HCT116 (cell line): ENCODE measurements around the gene CTNNA2. TPM values are rescaled to one million over a fixed set of nuclear protein-coding genes. Genes with fewer than 3 reads are reported as not detected.

ENCODE experiments used
- ATAC-seq: fragments of 200-7000 bp; cut with Tn5 transposase; 2 replicates; pipeline ENCODE4 v1.9.1; 2020; ENCODE audit warnings: mild to moderate bottlenecking, moderate library complexity
- BruUV-seq: library from RNA; stranded (reverse); fragments of 400-500 nt; replicated peaks from 2 replicates; lab custom pipeline; 2021; lab: Mats Ljungman, UMichigan
- CTCF ChIA-PET: fragments of 300-600 bp; sonication (Branson Sonifier 250); formaldehyde crosslinking; loops from one replicate; lab custom pipeline; 2021; ENCODE audit warnings: antibody characterized with exemption; lab: Charles Lee
- POLR2A ChIA-PET: fragments of 300-600, 350-600 bp; sonication (Branson Sonifier 250); formaldehyde crosslinking; loops from one replicate; lab custom pipeline; 2021; ENCODE audit warnings: antibody characterized with exemption; lab: Charles Lee
- RAD21 ChIA-PET, 2 experiments: fragments of 300-600 bp; sonication (Branson Sonifier 250); formaldehyde crosslinking; loops; one replicate each; lab custom pipeline; 2023; ENCODE audit warnings: low total read pairs in 2 of 2; ENCODE audit not compliant: uncharacterized antibody in 2 of 2, unreplicated experiment in 2 of 2, low non-redundant PET in 1 of 2; lab: Charles Lee
- DNase-seq: peaks from one replicate; pipeline ENCODE4 v3.0.0-alpha.2; 2010; ENCODE audit warnings: low read depth, low spot score
- H2AFZ ChIP-seq: fragments of 200-600 bp; shearing (Covaris generic), sonication (generic); 2 replicates; pipeline ENCODE4 v1.6.1; 2017; ENCODE audit warnings: low read depth, mixed run types, mixed read lengths, antibody characterized with exemption, low read length; ENCODE audit not compliant: poor library complexity, severe bottlenecking
- H3K27ac ChIP-seq: 2 replicates; pipeline ENCODE4 v1.5.1; 2012; ENCODE audit warnings: low read depth, low read length
- H3K27me3 ChIP-seq: fragments of 200-600 bp; sonication (generic); 2 replicates; pipeline ENCODE4 v1.6.1; 2016; ENCODE audit warnings: mixed run types, low read length, mixed read lengths; ENCODE audit not compliant: insufficient read depth
- H3K36me3 ChIP-seq, 2 experiments: fragments of 200-500 bp in 1 of 2; fragments of 200-600 bp in 1 of 2; sonication (Bioruptor generic) in 1 of 2; sonication (generic) in 1 of 2; 2 replicates each; pipeline versions ENCODE4 v1.5.1 to v1.6.1; 2014 to 2016; ENCODE audit warnings: low read length in 2 of 2, inconsistent platforms in 1 of 2, mixed read lengths in 1 of 2, mixed run types in 1 of 2; ENCODE audit not compliant: insufficient read depth in 2 of 2, control insufficient read depth in 1 of 2
- H3K4me1 ChIP-seq, 2 experiments: fragments of 200-600 bp in 1 of 2; sonication (generic) in 1 of 2; 2 replicates each; pipeline versions ENCODE4 v1.5.1 to v1.6.1; 2012 to 2017; ENCODE audit warnings: low read length in 2 of 2, inconsistent platforms in 1 of 2, mild to moderate bottlenecking in 1 of 2, mixed read lengths in 1 of 2, mixed run types in 1 of 2, moderate library complexity in 1 of 2; ENCODE audit not compliant: insufficient read depth in 2 of 2, control insufficient read depth in 1 of 2
- H3K4me2 ChIP-seq: fragments of 200-600 bp; sonication (generic); 2 replicates; pipeline ENCODE4 v1.6.1; 2017; ENCODE audit warnings: mixed run types, low read length, mixed read lengths
- H3K4me3 ChIP-seq, 2 experiments: fragments of 200-600 bp in 1 of 2; sonication (generic) in 1 of 2; replicated peaks in 1 of 2; 2 replicates each; pipeline ENCODE4 v1.5.1; 2011 to 2016; ENCODE audit warnings: low read length in 2 of 2, control low read depth in 1 of 2, low read depth in 1 of 2, mild to moderate bottlenecking in 1 of 2, mixed read lengths in 1 of 2, mixed run types in 1 of 2
- H3K79me2 ChIP-seq: fragments of 200-600 bp; sonication (generic); 2 replicates; pipeline ENCODE4 v1.6.1; 2017; ENCODE audit warnings: mild to moderate bottlenecking, mixed run types, low read length, moderate library complexity, mixed read lengths; ENCODE audit not compliant: insufficient read depth
- H3K9ac ChIP-seq: fragments of 200-600 bp; sonication (generic); 2 replicates; pipeline ENCODE4 v1.6.1; 2016; ENCODE audit warnings: low read length, mixed read lengths
- H3K9me2 ChIP-seq: fragments of 200-600 bp; sonication (generic), shearing (Covaris generic); 2 replicates; pipeline ENCODE4 v1.6.1; 2017; ENCODE audit warnings: mixed run types, mild to moderate bottlenecking, moderate library complexity; ENCODE audit not compliant: insufficient read depth
- H3K9me3 ChIP-seq, 2 experiments: fragments of 200-500 bp in 1 of 2; fragments of 200-600 bp in 1 of 2; sonication (Bioruptor generic) in 1 of 2; sonication (generic) in 1 of 2; 2 replicates each; pipeline ENCODE4 v1.6.1; 2014 to 2017; ENCODE audit warnings: low read length in 2 of 2, mixed read lengths in 2 of 2, inconsistent platforms in 1 of 2, low read depth in 1 of 2, mild to moderate bottlenecking in 1 of 2, mixed run types in 1 of 2, moderate library complexity in 1 of 2; ENCODE audit not compliant: control insufficient read depth in 1 of 2, insufficient read depth in 1 of 2
- H4K20me1 ChIP-seq: fragments of 200-600 bp; sonication (generic), shearing (Covaris generic); 2 replicates; pipeline ENCODE4 v1.6.1; 2017; ENCODE audit warnings: mixed run types, mild to moderate bottlenecking, moderate library complexity; ENCODE audit not compliant: insufficient read depth
- CBX3 ChIP-seq: IDR thresholded peaks from 2 replicates; pipeline ENCODE4 v1.6.1; 2012; ENCODE audit warnings: low read depth
- CEBPB ChIP-seq: IDR thresholded peaks from 2 replicates; pipeline ENCODE4 v1.6.1; 2012; ENCODE audit warnings: low read depth
- EGR1 ChIP-seq: IDR thresholded peaks from 2 replicates; pipeline ENCODE4 v1.6.1; 2012; ENCODE audit warnings: low read depth
- EZH2 ChIP-seq: fragments of 200-600 bp; sonication (generic); IDR thresholded peaks from 2 replicates; pipeline ENCODE4 v1.6.1; 2017; ENCODE audit warnings: antibody characterized with exemption, mixed run types
- FOSL1 ChIP-seq: IDR thresholded peaks from 2 replicates; pipeline ENCODE4 v1.6.1; 2012; ENCODE audit warnings: low read depth
- RAD21 ChIP-seq: IDR thresholded peaks from 2 replicates; pipeline ENCODE4 v1.6.1; 2012; ENCODE audit warnings: low read depth, mild to moderate bottlenecking
- SP1 ChIP-seq: IDR thresholded peaks from 2 replicates; pipeline ENCODE4 v1.6.1; 2012; ENCODE audit warnings: low read depth
- SRF ChIP-seq: IDR thresholded peaks from 2 replicates; pipeline ENCODE4 v1.6.1; 2012; ENCODE audit warnings: low read depth
- intact Hi-C: fragments of 100-400 bp; cut with micrococcal nuclease; formaldehyde crosslinking; loops from 2 replicates; pipeline ENCODE4 v1.10.0; 2022
- total RNA-seq: library from RNA; stranded (reverse); gene quantifications from one replicate; pipeline ENCODE4 v1.2.1, GENCODE V29; 2021; ENCODE audit not compliant: unreplicated experiment
- TF ChIP-seq, protein P1 (sequence below): IDR thresholded peaks from 2 replicates; pipeline ENCODE4 v1.6.1; 2012; ENCODE audit warnings: low read depth
- TF ChIP-seq, protein P2 (sequence below): IDR thresholded peaks from 2 replicates; pipeline ENCODE4 v1.6.1; 2011; ENCODE audit warnings: mild to moderate bottlenecking, low read length, moderate library complexity; ENCODE audit not compliant: insufficient replicate concordance; ENCODE audit errors: extremely low read depth
- TF ChIP-seq, protein P3 (sequence below): IDR thresholded peaks from 2 replicates; pipeline ENCODE4 v1.6.1; 2012

Gene CTNNA2
- total RNA-seq, 1 experiment from 2014 or later, result not detected

DNA sequence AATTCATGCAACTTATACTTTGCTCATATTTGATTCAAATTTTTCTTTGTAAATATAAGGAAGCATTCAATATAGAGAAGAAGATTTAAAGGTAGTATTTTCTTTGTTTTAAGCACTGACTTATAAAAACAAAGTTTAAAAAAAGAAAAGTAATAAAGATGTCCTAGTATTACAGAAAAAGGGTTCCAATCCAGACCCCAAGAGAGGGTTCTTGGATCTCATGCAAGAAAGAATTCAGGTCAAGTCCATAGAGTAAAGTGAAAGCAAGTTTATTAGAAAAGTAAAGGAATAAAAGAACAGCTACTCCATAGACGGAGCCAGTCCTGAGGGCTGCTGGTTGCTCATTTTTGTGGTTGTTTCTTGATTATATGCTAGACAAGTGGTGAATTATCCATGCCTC, 267.9 kb downstream of the CTNNA2 start:
- intact Hi-C loops, result no loop called here
- Histone ChIP-seq H3K9ac (no peak overlapping the region), H4K20me1 (no peaks in the 10 kb centered on the region), H3K9me3 (peaks cover 6 to 18% of the 10 kb centered on the region in 2 experiments; a peak in 2 of 4 replicates), H3K27ac (no peak overlapping the region), H3K27me3 (no peaks in the 10 kb centered on the region), H3K9me2 (no peaks in the 10 kb centered on the region), H3K36me3 (no peaks in the 10 kb centered on the region), H2AFZ (no peak overlapping the region), H3K4me3 (no peak overlapping the region), H3K4me1 (no peaks in the 10 kb centered on the region), H3K4me2 (no peak overlapping the region), H3K79me2 (no peaks in the 10 kb centered on the region)
- TF ChIP-seq SRF (no peak), CEBPB (no peak), FOSL1 (no peak), RAD21 (no peak), EZH2 (no peak), EGR1 (no peak), CBX3 (no peak), SP1 (no peak)
- TF ChIP-seq, protein P1, sequence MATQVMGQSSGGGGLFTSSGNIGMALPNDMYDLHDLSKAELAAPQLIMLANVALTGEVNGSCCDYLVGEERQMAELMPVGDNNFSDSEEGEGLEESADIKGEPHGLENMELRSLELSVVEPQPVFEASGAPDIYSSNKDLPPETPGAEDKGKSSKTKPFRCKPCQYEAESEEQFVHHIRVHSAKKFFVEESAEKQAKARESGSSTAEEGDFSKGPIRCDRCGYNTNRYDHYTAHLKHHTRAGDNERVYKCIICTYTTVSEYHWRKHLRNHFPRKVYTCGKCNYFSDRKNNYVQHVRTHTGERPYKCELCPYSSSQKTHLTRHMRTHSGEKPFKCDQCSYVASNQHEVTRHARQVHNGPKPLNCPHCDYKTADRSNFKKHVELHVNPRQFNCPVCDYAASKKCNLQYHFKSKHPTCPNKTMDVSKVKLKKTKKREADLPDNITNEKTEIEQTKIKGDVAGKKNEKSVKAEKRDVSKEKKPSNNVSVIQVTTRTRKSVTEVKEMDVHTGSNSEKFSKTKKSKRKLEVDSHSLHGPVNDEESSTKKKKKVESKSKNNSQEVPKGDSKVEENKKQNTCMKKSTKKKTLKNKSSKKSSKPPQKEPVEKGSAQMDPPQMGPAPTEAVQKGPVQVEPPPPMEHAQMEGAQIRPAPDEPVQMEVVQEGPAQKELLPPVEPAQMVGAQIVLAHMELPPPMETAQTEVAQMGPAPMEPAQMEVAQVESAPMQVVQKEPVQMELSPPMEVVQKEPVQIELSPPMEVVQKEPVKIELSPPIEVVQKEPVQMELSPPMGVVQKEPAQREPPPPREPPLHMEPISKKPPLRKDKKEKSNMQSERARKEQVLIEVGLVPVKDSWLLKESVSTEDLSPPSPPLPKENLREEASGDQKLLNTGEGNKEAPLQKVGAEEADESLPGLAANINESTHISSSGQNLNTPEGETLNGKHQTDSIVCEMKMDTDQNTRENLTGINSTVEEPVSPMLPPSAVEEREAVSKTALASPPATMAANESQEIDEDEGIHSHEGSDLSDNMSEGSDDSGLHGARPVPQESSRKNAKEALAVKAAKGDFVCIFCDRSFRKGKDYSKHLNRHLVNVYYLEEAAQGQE, result no peak
- TF ChIP-seq, protein P2, sequence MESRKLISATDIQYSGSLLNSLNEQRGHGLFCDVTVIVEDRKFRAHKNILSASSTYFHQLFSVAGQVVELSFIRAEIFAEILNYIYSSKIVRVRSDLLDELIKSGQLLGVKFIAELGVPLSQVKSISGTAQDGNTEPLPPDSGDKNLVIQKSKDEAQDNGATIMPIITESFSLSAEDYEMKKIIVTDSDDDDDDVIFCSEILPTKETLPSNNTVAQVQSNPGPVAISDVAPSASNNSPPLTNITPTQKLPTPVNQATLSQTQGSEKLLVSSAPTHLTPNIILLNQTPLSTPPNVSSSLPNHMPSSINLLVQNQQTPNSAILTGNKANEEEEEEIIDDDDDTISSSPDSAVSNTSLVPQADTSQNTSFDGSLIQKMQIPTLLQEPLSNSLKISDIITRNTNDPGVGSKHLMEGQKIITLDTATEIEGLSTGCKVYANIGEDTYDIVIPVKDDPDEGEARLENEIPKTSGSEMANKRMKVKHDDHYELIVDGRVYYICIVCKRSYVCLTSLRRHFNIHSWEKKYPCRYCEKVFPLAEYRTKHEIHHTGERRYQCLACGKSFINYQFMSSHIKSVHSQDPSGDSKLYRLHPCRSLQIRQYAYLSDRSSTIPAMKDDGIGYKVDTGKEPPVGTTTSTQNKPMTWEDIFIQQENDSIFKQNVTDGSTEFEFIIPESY, result no peak
- TF ChIP-seq, protein P3, sequence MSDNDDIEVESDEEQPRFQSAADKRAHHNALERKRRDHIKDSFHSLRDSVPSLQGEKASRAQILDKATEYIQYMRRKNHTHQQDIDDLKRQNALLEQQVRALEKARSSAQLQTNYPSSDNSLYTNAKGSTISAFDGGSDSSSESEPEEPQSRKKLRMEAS, result no peak
- ChIA-PET RAD21 (no interaction called here), POLR2A (no interaction called here), CTCF (no interaction called here)
- no peak for ATAC-seq
- BruUV-seq, result no TSS peak
- DNase-seq, result no peak
